GM19035 (cell line): ENCODE data around the gene CSH2.
"Not testable (repeated sequence)": the region's sequence is repeated elsewhere in the genome, so short reads cannot be mapped to it uniquely, and the experiment has no call there.

Experiments
- ATAC-seq: cut with Tn5 transposase; IDR thresholded peaks from one replicate; pipeline ENCODE4 v1.9.1; 2021; ENCODE audit not compliant: unreplicated experiment

CSH2 gene

DNA sequence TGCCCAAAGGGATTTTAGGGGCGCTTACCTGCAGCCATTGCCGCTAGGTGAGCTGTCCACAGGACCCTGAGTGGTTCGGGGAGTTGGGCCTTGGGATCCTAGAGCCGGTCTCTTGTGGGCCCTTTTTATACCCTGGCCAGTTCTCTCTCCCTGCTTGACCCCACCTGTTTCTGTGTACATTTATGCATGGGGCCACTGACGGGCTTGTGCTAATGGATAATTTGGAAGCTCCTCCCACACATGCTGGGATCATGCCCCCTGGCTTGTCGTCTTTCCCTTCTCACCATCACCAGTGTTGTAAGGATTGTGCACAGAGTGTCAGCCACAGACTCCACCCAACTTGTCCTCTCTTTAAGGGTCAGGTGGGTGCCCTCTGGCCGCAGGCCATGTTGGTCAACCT is at the start of gene CSH2:
Gene CSH2, minus strand, starts transcription at position 101 of the 400 bp plus-strand sequence. Its CDS starts 63 bp downstream, at position 38.
- not testable (repeated sequence) for ATAC-seq

DNA sequence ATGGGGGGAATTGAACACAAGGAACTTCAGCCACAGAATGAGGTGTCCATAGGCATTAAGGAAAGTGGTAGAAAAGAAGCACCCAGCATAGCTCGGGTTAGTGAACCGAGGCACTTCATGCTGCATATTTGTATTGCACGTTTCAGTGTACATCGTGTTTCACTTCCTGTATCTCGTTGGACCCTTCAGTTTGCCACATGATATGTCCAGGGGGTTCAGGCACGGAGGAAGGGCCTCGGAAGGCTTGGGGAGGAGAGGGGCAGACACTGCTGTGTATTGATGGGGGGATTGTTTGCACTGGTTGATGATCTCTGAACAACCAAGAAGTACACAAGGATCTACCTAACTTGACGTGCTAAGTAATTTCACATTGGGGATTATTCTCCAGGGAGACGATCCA is 48.9 kb upstream of the CSH2 start:
- not testable (repeated sequence) for ATAC-seq

DNA sequence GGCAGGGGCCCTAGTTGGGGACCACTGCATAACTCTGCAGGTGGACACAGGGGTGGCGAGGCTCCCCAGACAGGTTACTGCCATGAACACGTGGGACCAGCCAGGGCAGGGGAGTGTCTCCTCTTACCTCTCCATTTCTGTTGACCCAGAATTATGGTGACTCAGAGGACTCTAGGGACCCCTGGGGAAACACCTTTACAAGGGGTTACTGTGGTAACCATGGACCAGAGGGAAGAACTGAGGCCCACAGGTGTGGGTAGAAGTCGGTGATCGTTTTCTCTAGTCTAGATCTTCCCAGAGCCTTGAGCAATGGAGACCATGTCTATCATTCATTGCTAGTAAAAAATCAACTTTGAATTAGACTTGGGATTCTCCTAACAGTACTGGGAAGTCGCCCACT is 47.3 kb upstream of the CSH2 start:
- ATAC-seq, result not testable (repeated sequence)

DNA sequence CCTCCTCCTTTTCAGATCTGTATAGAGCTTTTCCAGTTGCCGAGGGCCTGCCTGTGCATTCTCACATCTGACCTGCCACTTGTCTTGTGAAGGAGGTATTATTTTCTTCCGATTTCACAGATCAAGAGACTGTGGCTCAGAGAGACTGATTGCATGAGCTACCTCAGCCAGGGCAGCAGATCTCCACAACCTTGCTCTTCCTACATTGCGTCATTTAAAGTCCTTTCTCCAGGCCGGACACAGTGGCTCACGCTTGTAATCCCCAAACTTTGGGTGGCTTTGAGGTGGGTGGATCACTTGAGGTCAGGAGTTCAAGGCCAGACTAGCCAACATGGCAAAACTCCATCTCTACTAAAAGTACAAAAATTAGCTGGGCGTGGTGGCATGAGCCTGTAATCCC is 46.6 kb upstream of the CSH2 start:
- not testable (repeated sequence) for ATAC-seq

DNA sequence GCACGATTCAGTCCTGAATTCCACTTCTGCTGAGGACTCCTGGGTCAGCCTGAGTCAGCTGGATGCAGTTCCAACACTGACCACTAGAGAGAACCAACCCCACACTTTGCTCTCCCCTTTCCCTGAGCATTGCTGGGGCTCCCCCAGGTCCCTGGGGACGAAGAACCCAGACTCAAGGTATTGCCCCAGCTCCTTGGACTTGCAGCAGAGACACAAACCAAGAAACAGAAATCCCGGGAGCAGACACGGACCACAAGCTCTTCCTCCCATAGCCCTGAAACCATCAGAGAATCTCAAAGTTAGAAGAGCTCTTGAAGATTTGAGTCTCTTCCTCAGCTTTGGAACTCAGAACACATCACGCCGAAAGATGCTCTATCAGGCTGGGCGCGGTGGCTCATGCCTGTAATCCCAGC is 45.8 kb upstream of the CSH2 start:
- ATAC-seq, result no peak

DNA sequence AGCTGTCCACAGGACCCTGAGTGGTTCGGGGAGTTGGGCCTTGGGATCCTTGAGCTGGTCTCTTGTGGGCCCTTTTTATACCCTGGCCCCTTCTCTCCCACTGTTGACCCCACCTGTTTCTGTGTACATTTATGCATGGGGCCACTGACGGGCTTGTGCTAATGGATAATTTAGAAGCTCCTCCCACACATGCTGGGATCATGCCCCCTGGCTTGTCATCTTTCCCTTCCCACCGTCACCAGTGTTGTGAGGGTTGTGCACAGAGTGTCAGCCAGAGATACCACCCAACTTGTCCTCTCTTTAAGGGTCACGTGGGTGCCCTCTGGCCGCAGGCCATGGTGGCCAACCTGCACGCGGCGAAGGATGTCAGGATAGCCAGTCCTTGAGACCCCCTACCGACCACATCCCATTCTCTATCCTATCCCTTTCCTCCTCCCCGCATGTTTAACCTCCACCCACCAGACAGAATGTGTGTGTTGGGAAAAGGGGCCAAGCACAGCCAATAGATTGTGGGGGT is 45.4 kb upstream of the CSH2 start, which contains the start of gene GH1:
Gene GH1, minus strand, starts transcription at position 51 of the 517 bp plus-strand sequence. CDS start 63 bp downstream, outside the sequence.
- ATAC-seq, result not testable (repeated sequence)

DNA sequence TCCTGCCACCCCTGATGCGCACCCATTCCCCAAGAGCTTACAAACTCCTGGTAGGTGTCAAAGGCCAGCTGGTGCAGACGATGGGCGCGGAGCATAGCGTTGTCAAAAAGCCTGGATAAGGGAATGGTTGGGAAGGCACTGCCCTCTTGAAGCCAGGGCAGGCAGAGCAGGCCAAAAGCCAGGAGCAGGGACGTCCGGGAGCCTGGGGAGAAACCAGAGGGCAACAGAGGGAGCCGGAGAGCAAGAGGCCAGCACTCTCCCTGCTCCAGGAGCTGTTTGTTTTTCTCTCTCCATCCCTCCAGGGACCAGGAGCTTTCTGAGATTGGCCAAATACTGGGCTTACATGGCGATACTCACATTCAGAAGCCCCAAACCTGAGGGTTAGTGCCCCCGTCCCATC is 44.8 kb upstream of the CSH2 start:
- no peak for ATAC-seq

DNA sequence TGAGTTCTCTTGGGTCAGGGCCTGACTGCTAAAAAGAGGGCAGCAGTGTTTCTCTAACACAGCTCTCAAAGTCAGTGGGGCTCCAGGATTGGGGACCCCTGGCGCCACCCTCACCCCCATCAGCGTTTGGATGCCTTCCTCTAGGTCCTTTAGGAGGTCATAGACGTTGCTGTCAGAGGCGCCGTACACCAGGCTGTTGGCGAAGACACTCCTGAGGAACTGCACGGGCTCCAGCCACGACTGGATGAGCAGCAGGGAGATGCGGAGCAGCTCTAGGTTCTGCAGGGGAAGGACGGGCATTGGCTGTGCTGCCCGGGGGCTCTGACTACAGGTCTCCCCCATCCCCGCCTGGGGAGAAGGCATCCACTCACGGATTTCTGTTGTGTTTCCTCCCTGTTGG is 44.2 kb upstream of the CSH2 start:
- no peak for ATAC-seq

DNA sequence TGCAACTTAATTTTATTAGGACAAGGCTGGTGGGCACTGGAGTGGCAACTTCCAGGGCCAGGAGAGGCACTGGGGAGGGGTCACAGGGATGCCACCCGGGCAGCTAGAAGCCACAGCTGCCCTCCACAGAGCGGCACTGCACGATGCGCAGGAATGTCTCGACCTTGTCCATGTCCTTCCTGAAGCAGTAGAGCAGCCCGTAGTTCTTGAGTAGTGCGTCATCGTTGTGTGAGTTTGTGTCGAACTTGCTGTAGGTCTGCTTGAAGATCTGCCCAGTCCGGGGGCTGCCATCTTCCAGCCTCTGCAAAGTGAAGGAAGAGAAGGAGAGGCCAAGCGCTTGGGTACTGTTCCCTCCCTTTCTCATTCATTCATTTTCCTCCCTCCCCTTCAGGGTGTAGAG is 43.7 kb upstream of the CSH2 start:
- not testable (repeated sequence) for ATAC-seq

DNA sequence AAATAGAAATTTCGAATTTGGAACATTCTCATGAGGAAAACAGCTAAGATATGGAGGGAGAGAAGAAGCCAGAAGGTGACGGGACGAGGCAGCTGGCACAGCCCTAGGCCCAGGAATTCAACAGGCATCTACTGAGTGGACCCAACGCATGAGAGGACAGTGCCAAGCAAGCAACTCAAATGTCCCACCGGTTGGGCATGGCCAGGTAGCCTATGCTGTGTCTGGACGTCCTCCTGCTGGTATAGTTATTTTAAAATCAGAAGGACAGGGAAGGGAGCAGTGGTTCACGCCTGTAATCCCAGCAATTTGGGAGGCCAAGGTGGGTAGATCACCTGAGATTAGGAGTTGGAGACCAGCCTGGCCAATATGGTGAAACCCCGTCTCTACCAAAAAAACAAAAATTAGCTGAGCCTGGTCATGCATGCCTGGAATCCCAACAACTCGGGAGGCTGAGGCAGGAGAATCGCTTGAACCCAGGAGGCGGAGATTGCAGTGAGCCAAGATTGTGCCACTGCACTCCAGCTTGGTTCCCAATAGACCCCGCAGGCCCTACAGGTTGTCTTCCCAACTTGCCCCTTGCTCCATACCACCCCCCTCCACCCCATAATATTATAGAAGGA is 43.2 kb upstream of the CSH2 start:
- ATAC-seq, result no peak

DNA sequence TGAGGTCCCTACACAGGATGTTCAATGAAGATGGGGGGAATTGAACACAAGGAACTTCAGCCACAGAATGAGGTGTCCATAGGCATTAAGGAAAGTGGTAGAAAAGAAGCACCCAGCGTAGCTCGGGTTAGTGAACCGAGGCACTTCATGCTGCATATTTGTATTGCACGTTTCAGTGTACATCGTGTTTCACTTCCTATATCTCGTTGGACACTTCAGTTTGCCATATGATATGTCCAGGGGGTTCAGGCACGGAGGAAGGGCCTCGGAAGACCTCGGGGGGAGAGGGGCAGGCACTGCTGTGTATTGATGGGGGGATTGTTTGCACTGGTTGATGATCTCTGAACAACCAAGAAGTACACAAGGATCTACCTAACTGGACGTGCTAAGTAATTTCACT is 42.3 kb upstream of the CSH2 start:
- not testable (repeated sequence) for ATAC-seq

DNA sequence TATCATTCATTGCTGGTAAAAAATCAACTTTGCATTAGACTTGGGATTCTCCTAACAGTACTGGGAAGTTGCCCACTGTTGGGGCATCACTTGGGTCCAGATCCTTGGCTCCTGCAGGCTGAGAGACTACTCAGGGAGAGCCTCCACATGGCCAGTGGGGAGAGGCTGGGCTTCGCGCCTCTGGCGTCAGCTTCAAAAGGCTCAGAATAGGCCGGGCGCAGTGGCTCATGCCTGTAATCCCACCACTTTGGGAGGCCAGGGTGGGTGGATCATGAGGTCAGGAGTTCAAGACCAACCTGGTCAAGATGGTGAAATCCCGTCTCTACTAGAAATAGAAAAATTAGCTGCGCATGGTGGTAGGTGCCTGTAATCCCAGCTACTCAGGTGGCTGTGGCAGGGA is 41.0 kb upstream of the CSH2 start:
- no peak for ATAC-seq

DNA sequence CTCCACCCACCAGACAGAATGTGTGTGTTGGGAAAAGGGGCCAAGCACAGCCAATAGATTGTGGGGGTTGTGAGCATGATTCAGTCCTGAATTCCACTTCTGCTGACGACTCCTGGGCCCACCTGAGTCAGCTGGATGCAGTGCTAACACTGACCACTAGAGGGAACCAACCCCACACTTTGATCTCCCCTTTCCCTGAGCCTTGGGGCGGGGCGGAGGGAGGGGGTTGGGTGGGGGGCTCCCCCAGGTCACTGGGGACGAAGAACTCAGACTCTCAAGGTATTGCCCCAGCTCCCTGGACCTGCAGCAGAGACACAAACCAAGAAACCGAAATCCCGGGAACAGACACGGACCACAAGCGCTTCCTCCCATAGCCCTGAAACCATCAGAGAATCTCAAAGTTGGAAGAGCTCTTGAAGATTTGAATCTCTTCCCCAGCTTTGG is 38.2 kb upstream of the CSH2 start:
- no peak for ATAC-seq

DNA sequence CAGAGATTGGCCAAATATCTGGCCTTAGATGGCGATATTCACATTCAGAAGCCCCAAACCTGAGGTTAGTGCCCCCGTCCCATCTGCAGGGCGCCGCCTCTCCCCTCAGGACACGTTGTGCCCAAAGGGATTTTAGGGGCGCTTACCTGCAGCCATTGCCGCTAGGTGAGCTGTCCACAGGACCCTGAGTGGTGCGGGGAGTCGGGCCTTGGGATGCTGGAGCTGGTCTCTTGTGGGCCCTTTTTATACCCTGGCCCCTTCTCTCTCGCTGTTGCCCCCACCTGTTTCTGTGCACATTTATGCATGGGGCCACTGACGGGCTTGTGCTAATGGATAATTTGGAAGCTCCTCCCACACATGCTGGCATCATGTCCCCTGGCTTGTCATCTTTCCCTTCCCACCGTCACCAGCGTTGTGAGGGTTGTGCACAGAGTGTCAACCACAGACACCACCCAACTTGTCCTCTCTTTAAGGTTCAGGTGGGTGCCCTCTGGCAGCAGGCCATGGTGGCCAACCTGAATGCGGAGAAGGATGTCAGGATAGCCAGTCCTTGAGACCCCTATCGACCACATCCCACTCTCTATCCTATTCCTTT is 37.7 kb upstream of the CSH2 start, which contains the start of gene CSHL1:
Gene CSHL1, minus strand, starts transcription at position 218 of the 595 bp plus-strand sequence. Its CDS starts 62 bp downstream, at position 156.
- no peak for ATAC-seq

DNA sequence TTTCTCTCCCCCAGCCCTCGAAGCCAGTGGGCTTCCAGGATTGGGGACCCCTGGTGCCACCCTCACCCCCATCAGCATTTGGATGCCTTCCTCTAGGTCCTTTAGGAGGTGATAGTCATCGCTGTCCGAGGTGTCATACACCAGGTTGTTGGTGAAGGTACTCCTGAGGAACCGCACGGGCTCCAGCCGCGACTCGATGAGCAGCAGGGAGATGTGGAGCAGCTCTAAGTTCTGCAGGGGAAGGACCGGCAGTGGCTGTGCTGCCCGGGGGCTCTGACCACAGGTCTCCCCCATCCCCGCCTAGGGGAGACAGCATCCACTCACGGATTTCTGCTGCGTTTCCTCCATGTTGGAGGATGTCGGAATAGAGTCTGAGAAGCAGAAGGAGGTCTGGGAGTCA is 36.6 kb upstream of the CSH2 start:
- no peak for ATAC-seq

DNA sequence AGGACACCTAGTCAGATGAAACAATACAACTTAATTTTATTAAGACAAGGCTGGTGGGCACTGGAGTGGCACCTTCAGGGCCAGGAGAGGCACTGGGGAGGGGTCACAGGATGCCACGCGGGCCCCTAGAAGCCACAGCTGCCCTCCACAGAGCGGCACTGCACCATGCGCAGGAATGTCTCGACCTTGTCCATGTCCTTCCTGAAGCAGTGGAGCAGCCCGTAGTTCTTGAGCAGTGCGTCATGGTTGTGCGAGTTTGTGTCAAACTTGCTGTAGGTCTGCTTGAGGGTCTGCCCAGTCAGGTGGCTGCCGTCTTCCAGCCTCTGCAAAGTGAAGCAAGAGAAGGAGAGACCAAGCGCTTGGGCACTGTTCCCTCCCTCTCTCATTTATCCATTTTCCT is 36.1 kb upstream of the CSH2 start:
- not testable (repeated sequence) for ATAC-seq

DNA sequence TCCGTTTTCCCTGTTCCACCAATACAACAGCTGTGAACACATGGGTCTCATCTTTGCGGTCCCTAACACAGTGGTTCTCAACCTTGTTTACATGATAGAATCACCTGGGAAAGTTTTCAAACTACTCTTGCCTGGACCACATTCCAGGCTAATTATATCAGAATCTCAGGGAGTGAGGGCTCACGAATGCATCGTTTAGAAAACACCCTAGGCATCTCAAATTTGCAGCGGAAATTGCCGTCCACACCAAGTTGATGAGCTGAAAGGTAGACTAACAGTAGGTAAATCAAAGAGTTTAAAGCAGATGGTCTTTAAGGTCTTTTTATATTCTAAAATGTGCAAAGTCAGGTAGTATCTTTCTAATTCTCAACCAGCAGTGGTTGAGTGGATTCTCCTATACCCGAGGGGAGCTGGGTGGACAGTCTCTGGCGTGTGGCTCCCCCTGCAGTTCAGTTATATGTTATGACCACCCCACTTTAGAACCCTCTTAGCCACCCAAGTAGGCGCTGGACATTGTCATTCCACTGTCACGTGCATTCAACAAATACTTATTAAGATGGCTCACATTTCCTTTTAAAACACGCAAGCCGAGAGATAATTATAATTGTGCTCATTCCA is 33.8 kb upstream of the CSH2 start:
- not testable (repeated sequence) for ATAC-seq

DNA sequence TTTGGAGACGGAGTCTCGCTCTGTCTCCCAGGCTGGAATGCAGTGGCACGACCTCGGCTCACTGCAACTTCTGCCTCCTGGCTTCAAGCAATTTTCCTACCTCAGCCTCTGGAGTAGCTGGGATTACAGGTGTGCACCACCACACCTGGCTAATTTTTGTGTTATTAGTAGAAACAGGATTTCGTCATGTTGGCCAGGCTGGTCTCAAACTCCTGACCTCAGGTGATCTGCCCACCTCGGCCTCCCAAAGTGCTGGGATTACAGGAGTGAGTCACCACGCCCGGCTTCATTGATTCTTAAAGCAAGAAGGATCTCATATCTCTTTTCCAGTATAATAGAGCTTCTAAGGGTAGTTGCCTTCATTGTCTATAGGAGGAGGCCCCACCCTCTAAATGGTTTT is 31.3 kb upstream of the CSH2 start:
- not testable (repeated sequence) for ATAC-seq

DNA sequence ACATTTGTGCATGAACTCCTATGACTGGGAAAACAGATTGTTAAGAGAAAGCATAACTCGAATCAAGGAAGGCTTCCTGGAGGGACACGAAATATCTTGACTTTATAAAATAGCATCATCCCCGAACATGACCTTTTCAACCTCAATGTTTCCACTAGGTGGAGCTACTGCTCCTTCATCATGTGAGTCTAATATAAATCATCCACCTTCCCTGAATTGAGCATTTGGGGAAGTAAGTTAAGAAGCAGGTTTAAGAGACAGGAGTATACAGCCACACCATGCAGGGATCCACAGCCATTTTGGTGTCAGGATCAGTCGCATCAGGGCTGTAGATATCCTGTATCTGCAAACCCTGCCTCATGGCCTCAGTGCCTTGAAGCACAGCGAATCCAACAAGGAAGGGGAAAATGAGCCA is 30.3 kb upstream of the CSH2 start:
- ATAC-seq, result not testable (repeated sequence)

DNA sequence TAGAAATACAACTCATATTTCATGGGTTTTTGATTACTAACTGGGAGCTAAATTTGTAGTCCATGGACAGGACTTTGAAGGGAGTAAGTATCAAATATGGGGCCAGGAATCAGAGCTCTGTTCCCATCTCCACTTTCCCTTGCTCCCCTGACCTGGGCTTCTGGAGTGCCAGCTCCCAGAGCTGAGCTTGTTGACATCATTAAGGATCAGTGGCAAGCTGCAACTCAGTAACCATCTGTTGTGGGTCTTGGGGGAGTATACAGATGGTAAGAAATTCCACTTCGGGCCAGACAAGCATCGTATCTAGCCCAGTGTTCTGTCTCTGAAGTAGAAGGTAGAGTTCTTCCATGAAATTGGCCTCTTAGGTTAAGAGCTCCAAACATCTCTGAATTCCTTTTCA is 28.5 kb upstream of the CSH2 start:
- not testable (repeated sequence) for ATAC-seq

DNA sequence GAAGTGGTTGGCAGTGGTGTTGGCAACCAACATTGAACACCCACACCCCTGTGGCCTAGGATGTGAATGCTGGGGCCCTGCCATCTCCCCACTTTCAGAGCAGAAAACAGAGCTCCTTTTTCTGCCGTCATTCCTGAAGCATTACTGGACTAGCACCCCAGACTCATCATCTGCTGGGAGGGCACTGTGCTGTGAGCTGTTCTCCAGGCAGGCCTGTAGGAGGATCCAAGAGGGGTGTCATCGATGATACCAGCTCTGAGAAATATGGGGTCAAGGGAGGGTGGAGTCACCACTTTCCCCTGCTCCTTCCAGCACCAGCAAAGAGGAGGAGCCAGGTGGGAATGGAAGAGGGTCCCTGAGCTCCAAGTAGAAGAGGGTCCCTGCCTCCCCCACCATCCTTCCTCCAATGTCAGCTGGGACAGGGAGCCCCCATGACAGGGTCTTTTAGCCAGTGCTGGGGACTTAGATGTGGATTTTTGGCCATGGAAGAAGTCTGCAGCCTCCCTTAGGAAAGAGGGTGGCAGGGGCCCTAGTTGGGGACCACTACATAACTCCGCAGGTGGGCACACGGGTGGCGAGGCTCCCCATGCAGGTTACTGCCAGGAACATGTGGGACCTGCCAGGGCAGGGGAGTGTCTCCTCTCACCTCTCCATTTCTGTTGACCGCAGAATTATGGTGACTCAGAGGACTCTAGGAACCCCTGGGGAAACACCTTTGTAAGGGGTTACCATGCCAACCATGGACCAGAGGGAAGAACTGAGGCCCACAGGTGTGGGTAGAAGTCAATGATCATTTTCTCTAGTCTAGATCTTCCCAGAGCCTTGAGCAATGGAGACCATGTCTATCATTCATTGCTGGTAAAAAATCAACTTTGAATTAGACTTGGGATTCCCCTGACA is 25.7 kb upstream of the CSH2 start:
- ATAC-seq, result not testable (repeated sequence)
